HepG2 (cell line): ENCODE data around the gene DDX1.

ENCODE experiments used
- CREB1 ChIP-seq, 2 experiments: fragments of 450-650 bp in 1 of 2; IDR thresholded peaks; 2 replicates each; pipeline ENCODE4 v1.6.1; 2016 to 2017; ENCODE audit warnings: control low read depth in 1 of 2, mild to moderate bottlenecking in 1 of 2, missing compliant biosample characterization in 1 of 2, missing genetic modification characterization in 1 of 2
- NFIC ChIP-seq: IDR thresholded peaks from 2 replicates; pipeline ENCODE4 v1.6.1; 2012; ENCODE audit warnings: mild to moderate bottlenecking, low read length, inconsistent platforms
- POLR2A ChIP-seq, 2 experiments: IDR thresholded peaks; 2 replicates each; pipeline ENCODE4 v1.6.1; 2011; ENCODE audit warnings: low read depth in 2 of 2, low read length in 2 of 2, mild to moderate bottlenecking in 1 of 2, moderate library complexity in 1 of 2; ENCODE audit not compliant: insufficient read depth in 1 of 2
- TF ChIP-seq, protein P1 (sequence below): sonication (generic); formaldehyde crosslinking; IDR thresholded peaks from 2 replicates; pipeline ENCODE4 v1.8.0; 2022; ENCODE audit warnings: mild to moderate bottlenecking, missing genetic modification reagents, moderate library complexity
- TF ChIP-seq, protein P2 (sequence below): sonication (generic); formaldehyde crosslinking; IDR thresholded peaks from 2 replicates; pipeline ENCODE4 v1.4.0; 2020; ENCODE audit warnings: mild to moderate bottlenecking, low read depth, missing genetic modification reagents
- TF ChIP-seq, protein P3 (sequence below): sonication (generic); formaldehyde crosslinking; IDR thresholded peaks from 2 replicates; pipeline ENCODE4 v1.9.0; 2021; ENCODE audit warnings: missing genetic modification reagents, borderline replicate concordance

DNA sequence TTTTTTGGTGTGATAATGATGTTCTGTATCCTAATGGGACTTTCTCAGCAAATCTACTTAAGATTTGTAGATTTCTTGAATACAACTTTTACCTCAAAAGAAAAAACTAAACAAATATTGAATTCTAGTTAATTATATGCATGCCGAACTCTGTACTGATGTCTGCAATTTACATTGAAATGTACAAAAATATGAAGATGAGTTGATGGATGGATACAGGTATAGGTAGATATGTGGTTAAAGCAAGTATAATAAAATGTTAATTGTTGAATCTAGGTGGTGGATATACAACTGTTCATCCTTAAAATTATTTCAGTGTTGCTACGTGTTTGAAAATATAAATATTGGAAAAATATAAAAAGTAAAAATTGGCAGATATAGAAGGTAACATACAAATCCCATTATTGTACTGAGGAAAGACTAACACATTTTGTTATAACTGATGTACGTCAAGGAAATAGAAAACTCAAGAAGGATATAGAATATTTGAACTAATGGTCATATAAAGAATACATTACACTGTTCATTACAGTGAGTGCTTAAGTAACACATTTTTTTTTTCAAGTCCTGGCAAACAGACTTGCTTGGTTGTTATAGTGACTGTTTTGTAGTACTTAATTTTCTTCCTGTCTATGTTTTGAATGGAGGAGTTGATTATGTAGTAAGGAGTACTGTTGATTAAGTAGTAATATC, 33.8 kb downstream of the DDX1 start:
- TF ChIP-seq CREB1 (IDR thresholded peaks at IDR 0.05), result no peak
- no peak for TF ChIP-seq CREB1 (CRISPR knock-in tag; IDR thresholded peaks at IDR 0.05)
- TF ChIP-seq, protein P1, sequence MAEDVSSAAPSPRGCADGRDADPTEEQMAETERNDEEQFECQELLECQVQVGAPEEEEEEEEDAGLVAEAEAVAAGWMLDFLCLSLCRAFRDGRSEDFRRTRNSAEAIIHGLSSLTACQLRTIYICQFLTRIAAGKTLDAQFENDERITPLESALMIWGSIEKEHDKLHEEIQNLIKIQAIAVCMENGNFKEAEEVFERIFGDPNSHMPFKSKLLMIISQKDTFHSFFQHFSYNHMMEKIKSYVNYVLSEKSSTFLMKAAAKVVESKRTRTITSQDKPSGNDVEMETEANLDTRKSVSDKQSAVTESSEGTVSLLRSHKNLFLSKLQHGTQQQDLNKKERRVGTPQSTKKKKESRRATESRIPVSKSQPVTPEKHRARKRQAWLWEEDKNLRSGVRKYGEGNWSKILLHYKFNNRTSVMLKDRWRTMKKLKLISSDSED (CRISPR knock-in tag), result no peak
- TF ChIP-seq, protein P2, sequence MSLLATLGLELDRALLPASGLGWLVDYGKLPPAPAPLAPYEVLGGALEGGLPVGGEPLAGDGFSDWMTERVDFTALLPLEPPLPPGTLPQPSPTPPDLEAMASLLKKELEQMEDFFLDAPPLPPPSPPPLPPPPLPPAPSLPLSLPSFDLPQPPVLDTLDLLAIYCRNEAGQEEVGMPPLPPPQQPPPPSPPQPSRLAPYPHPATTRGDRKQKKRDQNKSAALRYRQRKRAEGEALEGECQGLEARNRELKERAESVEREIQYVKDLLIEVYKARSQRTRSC (CRISPR knock-in tag), result no peak
- TF ChIP-seq, protein P3, sequence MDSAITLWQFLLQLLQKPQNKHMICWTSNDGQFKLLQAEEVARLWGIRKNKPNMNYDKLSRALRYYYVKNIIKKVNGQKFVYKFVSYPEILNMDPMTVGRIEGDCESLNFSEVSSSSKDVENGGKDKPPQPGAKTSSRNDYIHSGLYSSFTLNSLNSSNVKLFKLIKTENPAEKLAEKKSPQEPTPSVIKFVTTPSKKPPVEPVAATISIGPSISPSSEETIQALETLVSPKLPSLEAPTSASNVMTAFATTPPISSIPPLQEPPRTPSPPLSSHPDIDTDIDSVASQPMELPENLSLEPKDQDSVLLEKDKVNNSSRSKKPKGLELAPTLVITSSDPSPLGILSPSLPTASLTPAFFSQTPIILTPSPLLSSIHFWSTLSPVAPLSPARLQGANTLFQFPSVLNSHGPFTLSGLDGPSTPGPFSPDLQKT (CRISPR knock-in tag), result no peak
- TF ChIP-seq NFIC, result no peak
- TF ChIP-seq POLR2A (IDR thresholded peaks at IDR 0.05; ENCODE audit: insufficient read depth in 1 of 2, low read depth in 2 of 2, low read length in 2 of 2), result no peak
